HCT116 (cell line): ENCODE measurements around the gene C16orf90. TPM values are rescaled to one million over a fixed set of nuclear protein-coding genes. Genes with fewer than 3 reads are reported as not detected.

Source experiments
- ATAC-seq: fragments of 200-7000 bp; cut with Tn5 transposase; 2 replicates; pipeline ENCODE4 v1.9.1; 2020; ENCODE audit warnings: mild to moderate bottlenecking, moderate library complexity
- BruUV-seq: library from RNA; stranded (reverse); fragments of 400-500 nt; replicated peaks from 2 replicates; lab custom pipeline; 2021; lab: Mats Ljungman, UMichigan
- CTCF ChIA-PET: fragments of 300-600 bp; sonication (Branson Sonifier 250); formaldehyde crosslinking; loops from one replicate; lab custom pipeline; 2021; ENCODE audit warnings: antibody characterized with exemption; lab: Charles Lee
- POLR2A ChIA-PET: fragments of 300-600, 350-600 bp; sonication (Branson Sonifier 250); formaldehyde crosslinking; loops from one replicate; lab custom pipeline; 2021; ENCODE audit warnings: antibody characterized with exemption; lab: Charles Lee
- RAD21 ChIA-PET, 2 experiments: fragments of 300-600 bp; sonication (Branson Sonifier 250); formaldehyde crosslinking; loops; one replicate each; lab custom pipeline; 2023; ENCODE audit warnings: low total read pairs in 2 of 2; ENCODE audit not compliant: uncharacterized antibody in 2 of 2, unreplicated experiment in 2 of 2, low non-redundant PET in 1 of 2; lab: Charles Lee
- DNase-seq: peaks from one replicate; pipeline ENCODE4 v3.0.0-alpha.2; 2010; ENCODE audit warnings: low read depth, low spot score
- H2AFZ ChIP-seq: fragments of 200-600 bp; shearing (Covaris generic), sonication (generic); 2 replicates; pipeline ENCODE4 v1.6.1; 2017; ENCODE audit warnings: low read depth, mixed run types, mixed read lengths, antibody characterized with exemption, low read length; ENCODE audit not compliant: poor library complexity, severe bottlenecking
- H3K27ac ChIP-seq: 2 replicates; pipeline ENCODE4 v1.5.1; 2012; ENCODE audit warnings: low read depth, low read length
- H3K27me3 ChIP-seq: fragments of 200-600 bp; sonication (generic); 2 replicates; pipeline ENCODE4 v1.6.1; 2016; ENCODE audit warnings: mixed run types, low read length, mixed read lengths; ENCODE audit not compliant: insufficient read depth
- H3K36me3 ChIP-seq, 2 experiments: fragments of 200-500 bp in 1 of 2; fragments of 200-600 bp in 1 of 2; sonication (Bioruptor generic) in 1 of 2; sonication (generic) in 1 of 2; 2 replicates each; pipeline versions ENCODE4 v1.5.1 to v1.6.1; 2014 to 2016; ENCODE audit warnings: low read length in 2 of 2, inconsistent platforms in 1 of 2, mixed read lengths in 1 of 2, mixed run types in 1 of 2; ENCODE audit not compliant: insufficient read depth in 2 of 2, control insufficient read depth in 1 of 2
- H3K4me1 ChIP-seq, 2 experiments: fragments of 200-600 bp in 1 of 2; sonication (generic) in 1 of 2; 2 replicates each; pipeline versions ENCODE4 v1.5.1 to v1.6.1; 2012 to 2017; ENCODE audit warnings: low read length in 2 of 2, inconsistent platforms in 1 of 2, mild to moderate bottlenecking in 1 of 2, mixed read lengths in 1 of 2, mixed run types in 1 of 2, moderate library complexity in 1 of 2; ENCODE audit not compliant: insufficient read depth in 2 of 2, control insufficient read depth in 1 of 2
- H3K4me2 ChIP-seq: fragments of 200-600 bp; sonication (generic); 2 replicates; pipeline ENCODE4 v1.6.1; 2017; ENCODE audit warnings: mixed run types, low read length, mixed read lengths
- H3K4me3 ChIP-seq, 2 experiments: fragments of 200-600 bp in 1 of 2; sonication (generic) in 1 of 2; replicated peaks in 1 of 2; 2 replicates each; pipeline ENCODE4 v1.5.1; 2011 to 2016; ENCODE audit warnings: low read length in 2 of 2, control low read depth in 1 of 2, low read depth in 1 of 2, mild to moderate bottlenecking in 1 of 2, mixed read lengths in 1 of 2, mixed run types in 1 of 2
- H3K79me2 ChIP-seq: fragments of 200-600 bp; sonication (generic); 2 replicates; pipeline ENCODE4 v1.6.1; 2017; ENCODE audit warnings: mild to moderate bottlenecking, mixed run types, low read length, moderate library complexity, mixed read lengths; ENCODE audit not compliant: insufficient read depth
- H3K9ac ChIP-seq: fragments of 200-600 bp; sonication (generic); 2 replicates; pipeline ENCODE4 v1.6.1; 2016; ENCODE audit warnings: low read length, mixed read lengths
- H3K9me2 ChIP-seq: fragments of 200-600 bp; sonication (generic), shearing (Covaris generic); 2 replicates; pipeline ENCODE4 v1.6.1; 2017; ENCODE audit warnings: mixed run types, mild to moderate bottlenecking, moderate library complexity; ENCODE audit not compliant: insufficient read depth
- H3K9me3 ChIP-seq, 2 experiments: fragments of 200-500 bp in 1 of 2; fragments of 200-600 bp in 1 of 2; sonication (Bioruptor generic) in 1 of 2; sonication (generic) in 1 of 2; 2 replicates each; pipeline ENCODE4 v1.6.1; 2014 to 2017; ENCODE audit warnings: low read length in 2 of 2, mixed read lengths in 2 of 2, inconsistent platforms in 1 of 2, low read depth in 1 of 2, mild to moderate bottlenecking in 1 of 2, mixed run types in 1 of 2, moderate library complexity in 1 of 2; ENCODE audit not compliant: control insufficient read depth in 1 of 2, insufficient read depth in 1 of 2
- H4K20me1 ChIP-seq: fragments of 200-600 bp; sonication (generic), shearing (Covaris generic); 2 replicates; pipeline ENCODE4 v1.6.1; 2017; ENCODE audit warnings: mixed run types, mild to moderate bottlenecking, moderate library complexity; ENCODE audit not compliant: insufficient read depth
- CTCF ChIP-seq, 3 experiments: fragments of 200-600 bp in 1 of 3; sonication (generic) in 1 of 3; IDR thresholded peaks in 2 of 3; conservative IDR thresholded peaks in 1 of 3; 2 replicates each; pipeline ENCODE4 v1.5.1; 2012 to 2017; ENCODE audit warnings: low read depth in 2 of 3, low read length in 2 of 3, antibody characterized with exemption in 1 of 3, borderline replicate concordance in 1 of 3, control low read depth in 1 of 3, mild to moderate bottlenecking in 1 of 3, mixed read lengths in 1 of 3, mixed run types in 1 of 3, moderate library complexity in 1 of 3; ENCODE audit not compliant: insufficient read depth in 1 of 3
- EZH2 ChIP-seq: fragments of 200-600 bp; sonication (generic); IDR thresholded peaks from 2 replicates; pipeline ENCODE4 v1.6.1; 2017; ENCODE audit warnings: antibody characterized with exemption, mixed run types
- EZH2phosphoT487 ChIP-seq: fragments of 200-600 bp; IDR thresholded peaks from 2 replicates; pipeline ENCODE4 v1.6.1; 2018; ENCODE audit warnings: antibody characterized with exemption, borderline replicate concordance
- POLR2A ChIP-seq: IDR thresholded peaks from 2 replicates; pipeline ENCODE4 v1.7.0; 2011; ENCODE audit warnings: borderline replicate concordance; ENCODE audit not compliant: insufficient read depth, insufficient read length; ENCODE audit errors: extremely low read depth
- POLR2AphosphoS5 ChIP-seq: IDR thresholded peaks from 2 replicates; pipeline ENCODE4 v1.6.1; 2011; ENCODE audit warnings: mild to moderate bottlenecking, low read depth, low read length, moderate library complexity
- RAD21 ChIP-seq: IDR thresholded peaks from 2 replicates; pipeline ENCODE4 v1.6.1; 2012; ENCODE audit warnings: low read depth, mild to moderate bottlenecking
- TCF7L2 ChIP-seq: IDR thresholded peaks from 2 replicates; pipeline ENCODE4 v1.7.0; 2011; ENCODE audit warnings: borderline replicate concordance, inconsistent platforms; ENCODE audit not compliant: insufficient read depth, insufficient read length; ENCODE audit errors: extremely low read depth
- YY1 ChIP-seq: IDR thresholded peaks from 2 replicates; pipeline ENCODE4 v1.6.1; 2011; ENCODE audit warnings: low read length, low read depth, moderate library complexity, mild to moderate bottlenecking; ENCODE audit not compliant: insufficient replicate concordance; ENCODE audit errors: extremely low read depth
- intact Hi-C: fragments of 100-400 bp; cut with micrococcal nuclease; formaldehyde crosslinking; loops from 2 replicates; pipeline ENCODE4 v1.10.0; 2022
- total RNA-seq: library from RNA; stranded (reverse); gene quantifications from one replicate; pipeline ENCODE4 v1.2.1, GENCODE V29; 2021; ENCODE audit not compliant: unreplicated experiment

Gene C16orf90
- total RNA-seq, 1 experiment from 2014 or later, result not detected

GRCh38 chr16:3460121-3460520 is 35.2 kb downstream of the C16orf90 start:
- Histone ChIP-seq H3K9ac (no peak overlapping the region), H3K9me2 (no peaks in the 10 kb centered on the region), H2AFZ (no peak overlapping the region), H3K9me3 (no peaks in the 10 kb centered on the region), H3K27me3 (no peaks in the 10 kb centered on the region), H3K4me3 (no peak overlapping the region), H3K4me1 (peaks cover 21 to 29% of the 10 kb centered on the region in 2 experiments), H3K36me3 (no peaks in the 10 kb centered on the region), H4K20me1 (no peaks in the 10 kb centered on the region), H3K27ac (no peak overlapping the region), H3K4me2 (no peak overlapping the region), H3K79me2 (peaks cover 69% of the 10 kb centered on the region)
- BruUV-seq, result no TSS peak
- ChIA-PET CTCF (no interaction called here), RAD21 (no interaction called here), POLR2A (no interaction called here)
- TF ChIP-seq EZH2phosphoT487, result no peak
- intact Hi-C loops, result no loop called here
- no peak for ATAC-seq
- no peak for DNase-seq

GRCh38 chr16:3459401-3460090 is 35.7 kb downstream of the C16orf90 start:
- Histone ChIP-seq H3K36me3 (no peaks in the 10 kb centered on the region), H3K27ac (no peak overlapping the region), H3K4me2 (peak overlapping the region; percentile 86), H3K79me2 (peaks cover 63% of the 10 kb centered on the region), H2AFZ (no peak overlapping the region), H3K4me1 (peaks cover 21 to 29% of the 10 kb centered on the region in 2 experiments), H4K20me1 (no peaks in the 10 kb centered on the region), H3K9ac (peak overlapping the region; percentile 79), H3K4me3 (peak overlapping the region; percentile 79 to 93), H3K27me3 (no peaks in the 10 kb centered on the region), H3K9me2 (no peaks in the 10 kb centered on the region), H3K9me3 (no peaks in the 10 kb centered on the region)
- ATAC-seq (no peak), DNase-seq (no peak)
- ChIA-PET RAD21 (no interaction called here), POLR2A (no interaction called here), CTCF (no interaction called here)
- intact Hi-C loops, result loop anchor here (5.0 kb wide), 1 partner anchor 272 kb away; the partner anchor contains the start of gene OR1F1
- TF ChIP-seq YY1 (no peak), RAD21 (no peak), CTCF (IDR thresholded peaks at IDR 0.05 in 2 of 3, conservative IDR thresholded peaks at IDR 0.05 in 1 of 3; ENCODE audit: borderline replicate concordance in 1 of 3, insufficient read depth in 1 of 3, low read depth in 2 of 3, low read length in 2 of 3) (no peak), EZH2phosphoT487 (no peak), POLR2A (no peak), POLR2AphosphoS5 (no peak), EZH2 (no peak), TCF7L2 (no peak)
- BruUV-seq, result TSS peak; percentile 51
